HG03097 (cell line): ENCODE data around the gene ORC6.
"Not testable (repeated sequence)": the region's sequence is repeated elsewhere in the genome, so short reads cannot be mapped to it uniquely, and the experiment has no call there.

Source experiments
- ATAC-seq: cut with Tn5 transposase; IDR thresholded peaks from one replicate; pipeline ENCODE4 v1.9.1; 2021; ENCODE audit not compliant: unreplicated experiment, low FRiP score

The ORC6 gene, protein sequence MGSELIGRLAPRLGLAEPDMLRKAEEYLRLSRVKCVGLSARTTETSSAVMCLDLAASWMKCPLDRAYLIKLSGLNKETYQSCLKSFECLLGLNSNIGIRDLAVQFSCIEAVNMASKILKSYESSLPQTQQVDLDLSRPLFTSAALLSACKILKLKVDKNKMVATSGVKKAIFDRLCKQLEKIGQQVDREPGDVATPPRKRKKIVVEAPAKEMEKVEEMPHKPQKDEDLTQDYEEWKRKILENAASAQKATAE

DNA sequence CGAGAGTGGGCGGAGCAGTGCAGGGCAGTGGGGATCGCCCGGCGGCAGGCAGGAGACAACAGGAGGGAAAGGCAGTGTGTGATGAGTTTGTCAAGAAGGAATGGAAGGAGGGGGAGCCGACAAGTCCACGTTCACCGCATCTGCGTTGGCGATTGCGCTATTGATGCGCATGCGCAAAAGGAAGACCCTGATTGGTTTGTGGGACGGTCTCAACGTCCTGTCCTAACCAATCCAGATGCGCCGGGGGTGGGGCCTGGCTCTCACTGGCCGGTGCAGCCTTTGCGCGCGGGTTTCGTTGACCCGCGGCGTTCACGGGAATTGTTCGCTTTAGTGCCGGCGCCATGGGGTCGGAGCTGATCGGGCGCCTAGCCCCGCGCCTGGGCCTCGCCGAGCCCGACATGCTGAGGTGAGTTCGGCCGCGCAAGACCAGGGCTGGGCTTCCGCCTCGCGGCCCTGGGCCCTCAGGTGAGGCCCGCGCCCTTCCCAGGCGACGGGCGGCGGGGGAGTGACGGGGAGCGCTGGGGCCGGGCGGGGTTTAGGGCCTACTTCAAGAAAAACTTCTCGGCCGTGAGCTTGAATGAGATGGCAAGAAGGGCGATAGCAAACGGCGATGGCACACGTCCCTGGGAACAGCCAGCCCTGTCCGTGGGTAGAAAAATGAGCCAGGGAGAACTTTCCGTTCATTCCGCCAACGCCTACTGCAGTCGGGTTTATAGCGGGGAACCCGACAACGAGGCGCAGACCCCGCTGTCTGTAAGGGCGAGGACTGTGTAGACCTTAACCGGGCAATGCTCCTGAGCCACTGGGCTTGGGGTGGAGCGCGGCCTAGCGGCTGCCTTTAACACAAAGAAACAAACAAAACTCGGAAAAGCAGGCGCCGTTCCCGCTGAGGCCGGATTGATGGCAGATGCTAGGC, at the start of gene ORC6:
ORC6 (plus strand) TSS at position 295 of the 916 bp plus-strand sequence; CDS start at position 342, 47 bp downstream.
- peak; percentile 72 for ATAC-seq

DNA sequence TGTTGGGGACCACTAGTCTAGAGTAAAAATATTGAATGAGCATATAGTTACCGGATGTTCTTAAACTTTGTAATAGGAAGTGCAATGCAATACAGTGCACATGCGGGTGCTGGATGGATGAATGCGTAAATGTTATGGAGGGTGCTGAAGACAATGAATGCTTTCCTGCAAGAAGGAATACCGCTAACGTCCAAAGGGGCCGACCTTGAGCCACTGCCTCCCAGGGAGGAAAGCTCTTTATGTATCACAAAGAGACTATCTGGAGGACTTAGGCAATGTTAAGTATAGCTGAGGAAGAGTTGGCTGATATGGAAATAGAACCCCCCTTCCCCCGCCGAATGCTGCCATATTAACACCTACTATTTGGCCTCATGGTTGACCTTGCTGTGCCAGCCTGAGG, 40.8 kb upstream of the ORC6 start:
- ATAC-seq, result no peak

DNA sequence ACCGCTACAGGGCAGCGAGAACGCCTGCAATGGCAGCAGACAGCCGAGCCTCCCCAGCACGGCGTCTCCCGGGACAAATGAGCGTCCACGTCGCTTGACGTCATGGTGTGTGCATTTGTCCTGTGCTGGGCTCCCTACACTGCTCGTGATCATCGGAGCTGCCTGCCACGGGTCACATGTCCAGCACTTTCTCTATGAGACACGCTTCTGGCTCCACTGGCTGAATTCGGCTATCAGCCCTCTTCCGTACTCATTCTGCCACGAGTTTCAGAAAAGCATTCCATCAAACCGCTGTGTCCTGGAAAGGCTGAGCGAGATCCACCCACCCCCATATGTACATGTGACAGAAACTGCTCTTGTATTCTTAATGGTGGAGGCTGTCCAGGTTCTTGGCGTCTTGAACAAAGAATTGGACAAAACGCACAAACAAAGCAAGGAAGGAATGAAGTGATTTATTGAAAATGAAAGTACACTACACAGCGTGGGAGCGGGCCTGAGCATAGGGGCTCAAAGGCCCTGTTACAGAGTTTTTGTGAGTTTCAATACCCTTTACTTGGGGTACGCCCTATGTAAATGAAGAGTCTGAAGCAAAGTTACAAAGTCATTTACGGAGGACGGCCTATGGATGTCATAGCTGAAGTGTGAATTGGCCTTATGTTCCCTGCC, 39.7 kb upstream of the ORC6 start:
- ATAC-seq, result no peak

DNA sequence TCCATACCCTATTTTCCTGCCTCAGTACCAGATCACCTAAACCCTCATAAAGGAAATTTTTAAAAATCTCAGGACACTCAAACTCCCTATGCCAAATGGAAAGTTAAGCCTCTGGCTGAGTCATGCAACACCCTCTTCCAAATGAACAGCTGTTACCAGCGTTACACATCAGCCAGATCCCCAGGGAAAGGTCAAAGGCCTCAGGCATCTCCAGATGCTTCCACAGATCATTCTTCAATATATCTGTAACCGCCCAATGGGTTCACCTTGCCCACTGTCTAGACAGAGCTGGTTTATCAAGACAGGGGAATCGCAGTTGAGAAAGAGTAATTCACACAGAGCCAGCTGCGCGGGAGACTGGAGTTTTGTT, 39.2 kb upstream of the ORC6 start:
- ATAC-seq, result no peak

DNA sequence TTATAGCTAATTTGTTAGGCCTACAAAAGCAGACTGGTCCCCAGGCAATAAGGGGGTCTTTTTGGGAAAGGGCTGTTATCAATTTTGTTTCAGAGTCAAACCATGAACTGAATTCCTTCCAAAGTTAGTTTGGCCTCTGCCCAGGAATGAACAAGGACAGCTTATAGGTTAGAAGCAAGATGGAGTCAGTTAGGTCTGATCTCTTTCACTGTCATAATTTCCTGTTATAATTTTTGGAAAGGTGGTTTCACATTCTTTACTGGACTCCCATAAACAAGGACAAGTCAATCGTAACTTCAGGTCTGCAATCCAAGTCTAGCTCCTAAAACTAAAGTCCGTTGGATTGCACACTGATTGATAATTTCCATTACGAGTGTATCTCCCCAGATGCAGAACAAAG, 38.2 kb upstream of the ORC6 start:
- no peak for ATAC-seq

DNA sequence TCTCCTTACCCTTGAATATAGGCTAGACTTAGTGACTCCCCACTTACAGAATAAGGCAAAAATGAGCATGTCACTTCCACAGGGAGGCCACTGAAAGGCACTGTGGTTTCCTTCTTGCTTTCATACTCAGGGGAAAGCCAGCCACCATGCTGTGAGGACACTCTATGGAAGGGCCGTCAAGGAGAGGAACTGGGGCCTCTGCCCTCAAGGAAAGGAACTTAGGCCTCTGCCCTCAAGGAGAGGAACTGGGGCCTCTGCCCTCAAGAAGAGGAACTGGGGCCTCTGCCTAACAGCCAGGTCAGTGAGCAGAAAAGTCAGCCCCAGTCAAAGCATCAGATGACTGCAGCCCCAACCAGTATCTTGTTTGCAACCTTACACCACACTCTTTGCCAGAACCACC, 30.5 kb upstream of the ORC6 start:
- peak; percentile 96 for ATAC-seq

DNA sequence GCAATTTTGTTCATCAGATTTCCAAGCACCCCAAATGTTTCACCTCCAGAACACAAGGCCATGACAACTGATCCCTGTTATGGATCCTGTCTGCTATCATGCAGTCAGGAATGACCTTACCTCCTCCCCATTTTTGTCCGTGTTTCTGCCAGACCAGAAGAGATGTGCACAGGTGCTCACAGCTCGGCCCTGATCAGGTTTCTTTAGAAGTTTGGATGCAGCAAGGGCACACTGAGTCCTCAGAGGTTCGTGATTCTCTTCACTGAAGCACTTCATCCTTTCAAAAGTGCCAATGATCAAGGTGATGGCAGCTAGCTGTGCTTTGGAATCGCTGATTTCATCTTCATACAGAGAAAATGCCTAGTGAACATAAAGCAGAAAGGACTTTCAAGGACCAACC, 27.3 kb upstream of the ORC6 start:
- ATAC-seq, result no peak

DNA sequence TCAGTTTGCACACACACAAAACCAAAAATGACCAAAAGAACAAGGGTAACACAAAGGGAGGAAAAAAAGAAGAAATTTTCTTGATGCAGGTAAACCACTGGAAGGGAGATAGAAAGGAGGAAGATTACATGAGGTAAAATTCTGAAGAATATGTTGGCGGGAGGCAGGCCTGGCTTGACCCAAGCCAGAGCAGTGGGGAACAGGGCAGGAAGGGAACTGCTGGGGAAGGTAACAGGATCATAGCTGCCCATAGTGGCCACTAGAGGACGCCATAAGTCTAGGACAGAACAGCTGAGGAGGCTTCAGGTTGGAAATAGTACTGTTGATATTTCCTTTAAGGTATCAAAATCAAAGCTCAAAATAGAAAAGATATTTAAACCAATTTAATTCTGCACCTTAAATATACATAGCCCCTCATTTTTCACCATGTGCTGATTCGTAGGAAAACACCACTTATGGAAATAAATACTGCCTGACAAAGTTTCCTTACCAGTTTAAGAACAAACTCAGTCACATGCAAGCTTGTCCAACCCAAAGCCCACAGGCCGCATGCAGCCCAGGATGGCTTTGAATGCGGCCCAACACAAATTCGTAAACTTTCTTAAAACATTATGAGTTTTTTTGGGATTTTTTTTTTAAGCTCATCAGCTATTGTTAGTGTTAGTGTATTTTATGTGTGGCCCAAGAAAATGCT, 16.0 kb upstream of the ORC6 start:
- ATAC-seq, result no peak

DNA sequence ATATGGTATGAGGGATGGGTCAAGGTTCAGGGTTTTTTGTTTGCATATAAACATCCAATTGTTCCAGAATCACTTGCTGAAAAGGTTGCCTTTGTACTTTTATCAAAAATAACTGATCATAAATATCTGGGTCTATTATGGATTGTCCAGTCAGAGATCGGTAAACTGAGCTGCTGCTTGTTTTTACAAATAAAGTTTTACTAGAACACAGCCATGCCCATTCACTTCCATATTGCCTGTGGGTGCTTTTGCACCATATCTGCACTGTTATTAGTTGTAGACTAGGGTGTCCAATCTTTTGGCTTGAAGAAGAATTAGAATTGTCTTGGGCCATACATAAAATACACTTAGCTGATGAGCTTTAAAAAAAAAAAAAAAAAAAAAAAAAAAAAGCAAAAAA, 11.5 kb upstream of the ORC6 start:
- ATAC-seq, result not testable (repeated sequence)

DNA sequence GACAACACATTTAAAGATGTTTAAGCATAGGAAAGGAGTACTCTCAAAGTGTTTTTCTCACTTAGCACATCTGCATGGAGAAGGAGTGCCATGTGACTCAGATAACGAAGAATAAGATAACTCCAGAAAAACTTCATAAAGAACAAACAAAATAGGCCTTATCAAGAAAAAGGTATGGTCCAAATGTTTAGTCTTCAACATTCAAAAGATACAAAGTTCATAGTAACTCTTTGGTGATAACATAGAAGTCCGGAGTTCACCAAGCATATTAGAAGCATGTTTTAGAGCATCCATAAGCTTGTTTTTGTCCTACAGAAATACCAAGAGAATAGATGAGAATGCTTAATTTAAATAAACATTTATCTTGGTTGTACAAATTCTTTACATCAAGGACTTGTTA, 7.6 kb upstream of the ORC6 start:
- not testable (repeated sequence) for ATAC-seq

DNA sequence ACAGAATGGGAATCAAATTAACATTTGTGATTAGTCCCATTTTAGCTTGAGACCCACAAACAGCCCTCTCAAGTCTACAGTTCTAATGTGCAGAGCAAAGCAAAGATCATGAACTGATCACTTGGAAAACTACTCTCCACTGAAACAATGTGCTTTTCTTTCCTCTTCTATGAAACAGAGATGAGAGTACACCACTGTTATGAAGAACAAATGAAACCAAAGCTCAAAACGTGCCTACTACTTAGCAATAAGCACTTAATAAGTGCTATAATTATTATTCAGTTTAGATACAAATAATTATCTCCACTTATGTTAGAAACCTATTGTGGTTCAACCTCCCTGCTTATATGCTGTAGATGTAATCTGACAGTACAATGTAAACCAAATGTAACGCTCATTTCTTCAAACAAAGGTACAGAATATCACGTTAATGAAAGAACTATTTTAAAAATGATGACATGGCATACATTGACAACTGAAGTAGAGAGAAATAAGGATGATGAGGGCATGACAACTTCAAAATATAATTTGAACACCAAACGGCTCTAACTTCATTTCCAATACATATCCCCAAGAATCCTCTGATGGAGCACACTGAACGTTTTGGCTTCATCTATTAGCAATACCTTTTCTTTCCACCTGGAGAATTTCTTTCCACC, 2.5 kb upstream of the ORC6 start:
- no peak for ATAC-seq

DNA sequence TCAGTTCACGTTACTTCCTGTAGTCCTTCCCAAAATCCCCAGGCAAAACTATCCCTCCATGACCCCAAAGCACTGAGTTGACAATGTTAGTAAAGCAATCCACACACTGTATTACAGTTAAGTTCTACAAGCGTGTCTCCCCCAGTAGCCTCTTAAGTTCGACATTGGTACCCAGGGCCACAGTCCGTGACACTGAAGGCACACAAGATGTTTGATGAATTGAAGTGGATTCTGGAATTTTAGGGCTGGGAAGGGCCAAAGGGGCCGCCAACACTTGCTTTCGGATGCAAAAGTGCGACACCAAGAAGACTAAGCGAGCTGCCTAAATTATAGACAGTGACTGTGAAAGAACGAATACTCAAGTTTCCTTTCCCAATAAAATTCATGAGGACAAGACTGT, 2.0 kb upstream of the ORC6 start:
- no peak for ATAC-seq

DNA sequence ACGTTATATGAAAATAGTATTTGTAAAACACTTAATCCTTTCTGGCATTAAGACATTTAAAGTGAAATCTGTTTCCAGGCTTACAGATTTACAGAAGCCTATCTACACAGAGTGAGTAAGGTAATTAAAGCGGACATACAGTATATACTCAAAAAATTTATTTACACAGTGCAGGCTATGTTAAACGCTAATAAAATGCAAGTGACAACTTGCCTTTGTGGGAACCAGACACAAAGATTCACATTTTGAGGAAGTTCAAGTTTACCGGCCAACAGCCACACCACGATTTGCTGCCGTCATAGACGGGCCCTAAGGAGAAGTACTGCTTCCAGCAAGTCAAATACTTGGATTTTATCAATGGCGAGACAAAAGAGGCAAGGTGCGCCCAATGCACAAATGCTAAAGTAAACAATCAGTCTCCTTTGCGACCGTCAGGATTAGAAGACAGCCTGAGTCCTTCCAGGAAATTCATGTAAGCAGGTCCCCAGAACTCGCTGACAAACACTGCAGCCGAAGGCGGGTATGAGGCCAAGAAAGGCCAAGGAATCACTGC, 1.3 kb upstream of the ORC6 start:
- no peak for ATAC-seq

DNA sequence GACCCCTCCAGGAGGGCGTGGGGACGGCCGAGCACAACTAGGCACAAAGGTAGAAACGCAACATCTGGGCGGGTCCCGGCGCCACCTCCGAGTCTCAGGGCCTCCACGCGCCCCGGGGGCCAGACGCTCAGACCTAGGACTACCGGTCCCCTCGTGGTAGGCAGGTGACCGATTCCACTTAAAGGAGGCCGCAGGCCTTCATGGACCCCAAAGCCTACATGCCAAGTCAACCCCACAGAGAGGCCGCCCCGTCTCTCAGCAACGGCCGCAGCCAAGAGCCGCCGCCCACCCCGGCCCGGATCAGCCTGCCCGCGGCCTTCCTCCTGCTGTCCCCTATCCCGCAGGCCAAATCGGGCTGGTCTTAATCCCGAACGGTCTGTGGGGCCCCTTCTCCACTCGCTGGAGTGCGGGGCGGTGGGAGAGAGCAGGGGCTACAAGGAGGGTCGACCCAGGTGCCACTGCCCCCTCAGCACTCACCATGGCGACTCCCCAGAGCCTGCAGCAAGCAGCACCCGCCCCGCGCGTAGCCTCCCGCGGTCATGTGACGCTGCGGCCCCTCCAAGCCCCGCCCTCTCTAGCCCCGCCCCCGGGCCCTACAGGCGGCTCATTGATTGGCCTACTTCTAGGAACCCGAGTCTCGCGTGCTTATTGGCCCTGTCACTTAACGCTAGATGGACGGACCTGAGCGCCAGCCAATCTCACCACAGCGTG, 650 bp upstream of the ORC6 start, which contains the start of gene VPS35:
VPS35 (minus strand) TSS at position 525 of the 711 bp plus-strand sequence; CDS start at position 480, 45 bp downstream.
- peak; percentile 81 for ATAC-seq

DNA sequence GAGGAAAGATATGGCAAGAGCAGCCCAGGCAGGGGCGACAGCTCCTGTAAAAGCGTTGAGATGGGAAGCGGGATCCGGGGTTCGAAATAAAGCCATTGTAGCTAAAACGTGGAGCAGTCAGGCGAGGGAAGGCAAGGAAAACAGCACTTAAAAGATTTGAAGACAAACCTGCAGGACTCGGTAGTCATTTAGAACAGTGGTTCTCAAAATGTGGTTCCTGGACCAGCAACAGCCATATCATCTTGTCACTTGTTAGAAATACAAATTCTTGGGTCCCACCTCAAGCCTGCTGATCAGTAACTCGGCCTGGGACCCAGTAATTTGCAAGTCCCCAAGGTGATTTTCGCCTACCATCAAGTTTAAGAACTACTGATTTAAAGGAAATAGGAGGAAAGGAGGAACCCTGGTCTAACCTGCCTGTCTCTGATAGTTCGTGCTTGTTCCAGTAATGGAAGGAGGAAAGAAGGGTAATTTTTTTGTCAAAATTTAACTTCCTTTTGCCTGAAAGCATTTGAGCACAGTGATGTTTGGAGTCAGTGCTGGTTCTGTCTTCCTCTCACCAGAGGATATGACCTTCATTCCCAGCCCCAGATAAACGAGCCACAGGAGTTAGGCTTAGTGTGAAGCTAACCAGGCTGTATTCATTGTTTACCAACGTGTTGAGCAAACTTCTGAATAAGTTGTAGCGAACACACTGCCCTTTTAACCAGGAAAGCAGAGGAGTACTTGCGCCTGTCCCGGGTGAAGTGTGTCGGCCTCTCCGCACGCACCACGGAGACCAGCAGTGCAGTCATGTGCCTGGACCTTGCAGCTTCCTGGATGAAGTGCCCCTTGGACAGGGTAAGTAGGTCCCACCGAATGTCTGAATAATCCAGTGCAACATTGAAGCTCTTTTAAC, 1.1 kb downstream of the ORC6 start:
- no peak for ATAC-seq

DNA sequence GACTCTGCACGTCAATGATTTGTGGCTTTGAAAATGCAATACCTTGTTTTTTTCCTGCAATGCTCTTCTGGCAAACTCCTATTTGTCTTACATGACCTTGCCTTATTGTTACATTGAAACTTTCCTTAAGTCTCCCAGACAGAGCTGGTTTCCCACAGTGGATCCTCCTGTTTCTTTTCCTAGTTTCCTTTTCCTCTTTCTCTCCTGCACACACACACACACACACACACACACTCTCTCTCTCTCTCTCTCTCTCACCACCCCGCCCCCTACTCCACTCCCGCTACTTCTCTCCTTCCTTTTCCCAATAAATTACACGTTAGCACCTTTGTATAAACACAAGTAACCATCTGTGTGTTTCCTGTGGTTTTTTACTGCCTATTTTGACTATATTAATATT, 2.3 kb downstream of the ORC6 start:
- no peak for ATAC-seq

DNA sequence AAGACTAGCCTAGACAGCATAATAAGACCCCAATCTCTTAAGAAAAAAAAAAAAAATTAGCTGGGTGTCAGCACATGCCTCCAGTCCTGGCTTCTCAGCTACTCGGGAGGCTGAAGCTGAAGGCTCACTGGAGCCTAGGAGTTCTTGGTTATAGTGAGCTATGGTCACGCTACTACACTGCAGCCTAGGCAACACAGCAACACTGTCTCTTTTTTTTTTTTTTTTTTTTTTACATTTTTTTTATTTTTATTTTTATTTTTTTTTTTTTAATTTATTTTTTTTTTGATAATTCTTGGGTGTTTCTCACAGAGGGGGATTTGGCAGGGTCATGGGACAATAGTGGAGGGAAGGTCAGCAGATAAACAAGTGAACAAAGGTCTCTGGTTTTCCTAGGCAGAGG, 4.1 kb downstream of the ORC6 start:
- ATAC-seq, result no peak

DNA sequence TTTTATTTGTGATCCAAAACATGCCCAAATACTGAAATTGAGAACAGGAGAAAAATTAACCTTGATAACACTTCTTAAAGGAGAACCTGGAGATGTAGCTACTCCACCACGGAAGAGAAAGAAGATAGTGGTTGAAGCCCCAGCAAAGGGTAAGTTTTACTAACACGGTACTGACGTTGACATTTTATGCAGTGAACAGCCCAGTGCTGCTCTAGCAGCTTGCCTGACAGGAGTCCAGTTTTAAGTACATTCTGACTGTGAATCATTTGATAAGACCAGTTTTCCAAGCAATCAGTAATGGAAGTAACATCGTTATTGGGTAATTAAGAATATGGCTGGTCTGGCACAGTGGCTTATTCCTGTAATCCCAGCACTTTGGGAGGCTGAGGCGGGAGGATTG, 6.5 kb downstream of the ORC6 start:
- no peak for ATAC-seq
